Astrocyte of the hippocampus (primary cell): ENCODE results near the gene RABL2B.

Experiments
- DNase-seq: peaks from one replicate; pipeline ENCODE4 v3.0.0; 2011; ENCODE audit warnings: low read depth, low spot score

Gene RABL2B

DNA sequence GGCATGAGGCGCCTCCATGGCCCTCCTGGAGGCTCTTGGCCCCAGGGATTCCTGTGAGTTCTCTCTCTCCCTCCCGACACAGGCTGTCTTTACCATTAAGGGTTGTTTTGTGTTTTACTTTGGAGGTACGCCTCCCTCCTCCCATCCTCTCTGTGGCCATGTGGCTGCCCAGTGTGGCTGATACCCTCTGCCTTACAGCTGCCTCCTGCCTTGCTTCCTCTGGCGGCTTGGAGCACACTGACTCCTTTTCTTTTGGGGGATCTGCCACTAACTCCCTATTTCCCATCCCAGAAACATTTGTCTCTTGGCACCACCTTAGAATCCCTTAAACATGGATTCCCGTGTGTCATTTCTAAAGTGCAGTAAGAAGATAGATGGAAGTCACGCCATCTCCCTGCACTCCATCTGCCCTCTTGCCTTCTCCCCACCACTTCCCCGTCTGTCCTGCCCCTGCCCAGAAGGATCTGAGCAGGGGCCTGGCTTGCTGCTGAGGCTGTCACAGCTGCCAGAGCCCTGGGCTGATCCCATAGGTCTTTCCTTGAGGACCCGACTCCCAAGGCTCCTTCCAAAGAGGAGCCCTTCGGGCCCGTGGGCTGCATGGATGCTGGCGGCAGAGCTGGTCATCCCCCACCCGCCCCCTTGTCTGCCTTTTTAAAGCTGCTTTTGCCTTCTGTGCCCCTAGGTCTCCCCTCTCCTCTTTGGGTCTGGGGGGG, 60.6 kb downstream of the RABL2B start:
- no peak for DNase-seq

DNA sequence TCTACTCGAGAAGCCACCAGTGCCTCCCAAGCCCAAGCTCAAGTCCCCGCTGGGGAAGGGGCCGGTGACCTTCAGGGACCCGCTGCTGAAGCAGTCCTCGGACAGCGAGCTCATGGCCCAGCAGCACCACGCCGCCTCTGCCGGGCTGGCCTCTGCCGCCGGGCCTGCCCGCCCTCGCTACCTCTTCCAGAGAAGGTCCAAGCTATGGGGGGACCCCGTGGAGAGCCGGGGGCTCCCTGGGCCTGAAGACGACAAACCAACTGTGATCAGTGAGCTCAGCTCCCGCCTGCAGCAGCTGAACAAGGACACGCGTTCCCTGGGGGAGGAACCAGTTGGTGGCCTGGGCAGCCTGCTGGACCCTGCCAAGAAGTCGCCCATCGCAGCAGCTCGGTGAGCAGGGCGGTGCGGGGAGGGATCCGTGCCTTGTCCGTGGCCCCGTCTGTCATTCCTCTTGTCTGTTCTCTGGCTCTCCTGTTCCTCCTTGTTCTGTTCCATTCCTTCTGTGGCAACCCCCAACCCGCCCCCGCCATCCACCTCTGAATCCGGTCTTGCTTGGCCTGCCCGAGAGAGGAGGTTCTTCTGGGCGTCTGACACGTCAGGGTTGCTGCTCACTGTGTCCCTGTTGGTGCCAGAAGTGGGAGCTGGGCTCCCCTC, 61.3 kb downstream of the RABL2B start:
- no peak for DNase-seq

DNA sequence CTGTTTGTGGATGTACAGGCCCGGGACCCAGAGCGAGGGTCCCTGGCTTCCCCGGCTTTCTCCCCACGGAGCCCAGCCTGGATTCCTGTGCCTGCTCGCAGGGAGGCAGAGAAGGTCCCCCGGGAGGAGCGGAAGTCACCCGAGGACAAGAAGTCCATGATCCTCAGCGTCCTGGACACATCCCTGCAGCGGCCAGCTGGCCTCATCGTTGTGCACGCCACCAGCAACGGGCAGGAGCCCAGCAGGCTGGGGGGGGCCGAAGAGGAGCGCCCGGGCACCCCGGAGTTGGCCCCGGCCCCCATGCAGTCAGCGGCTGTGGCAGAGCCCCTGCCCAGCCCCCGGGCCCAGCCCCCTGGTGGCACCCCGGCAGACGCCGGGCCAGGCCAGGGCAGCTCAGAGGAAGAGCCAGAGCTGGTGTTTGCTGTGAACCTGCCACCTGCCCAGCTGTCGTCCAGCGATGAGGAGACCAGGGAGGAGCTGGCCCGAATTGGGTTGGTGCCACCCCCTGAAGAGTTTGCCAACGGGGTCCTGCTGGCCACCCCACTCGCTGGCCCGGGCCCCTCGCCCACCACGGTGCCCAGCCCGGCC, 62.1 kb downstream of the RABL2B start:
- no peak for DNase-seq

DNA sequence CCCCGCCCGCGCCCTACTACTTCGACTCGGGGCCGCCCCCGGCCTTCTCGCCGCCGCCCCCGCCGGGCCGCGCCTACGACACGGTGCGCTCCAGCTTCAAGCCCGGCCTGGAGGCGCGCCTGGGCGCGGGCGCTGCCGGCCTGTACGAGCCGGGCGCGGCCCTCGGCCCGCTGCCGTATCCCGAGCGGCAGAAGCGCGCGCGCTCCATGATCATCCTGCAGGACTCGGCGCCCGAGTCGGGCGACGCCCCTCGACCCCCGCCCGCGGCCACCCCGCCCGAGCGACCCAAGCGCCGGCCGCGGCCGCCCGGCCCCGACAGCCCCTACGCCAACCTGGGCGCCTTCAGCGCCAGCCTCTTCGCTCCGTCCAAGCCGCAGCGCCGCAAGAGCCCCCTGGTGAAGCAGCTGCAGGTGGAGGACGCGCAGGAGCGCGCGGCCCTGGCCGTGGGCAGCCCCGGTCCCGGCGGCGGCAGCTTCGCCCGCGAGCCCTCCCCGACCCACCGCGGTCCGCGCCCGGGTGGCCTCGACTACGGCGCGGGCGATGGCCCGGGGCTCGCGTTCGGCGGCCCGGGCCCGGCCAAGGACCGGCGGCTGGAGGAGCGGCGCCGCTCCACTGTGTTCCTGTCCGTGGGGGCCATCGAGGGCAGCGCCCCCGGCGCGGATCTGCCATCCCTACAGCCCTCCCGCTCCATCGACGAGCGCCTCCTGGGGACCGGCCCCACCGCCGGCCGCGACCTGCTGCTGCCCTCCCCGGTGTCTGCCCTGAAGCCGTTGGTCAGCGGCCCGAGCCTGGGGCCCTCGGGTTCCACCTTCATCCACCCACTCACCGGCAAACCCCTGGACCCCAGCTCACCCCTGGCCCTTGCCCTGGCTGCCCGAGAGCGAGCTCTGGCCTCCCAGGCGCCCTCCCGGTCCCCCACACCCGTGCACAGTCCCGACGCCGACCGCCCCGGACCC, 62.9 kb downstream of the RABL2B start:
- peak; percentile 44 for DNase-seq

DNA sequence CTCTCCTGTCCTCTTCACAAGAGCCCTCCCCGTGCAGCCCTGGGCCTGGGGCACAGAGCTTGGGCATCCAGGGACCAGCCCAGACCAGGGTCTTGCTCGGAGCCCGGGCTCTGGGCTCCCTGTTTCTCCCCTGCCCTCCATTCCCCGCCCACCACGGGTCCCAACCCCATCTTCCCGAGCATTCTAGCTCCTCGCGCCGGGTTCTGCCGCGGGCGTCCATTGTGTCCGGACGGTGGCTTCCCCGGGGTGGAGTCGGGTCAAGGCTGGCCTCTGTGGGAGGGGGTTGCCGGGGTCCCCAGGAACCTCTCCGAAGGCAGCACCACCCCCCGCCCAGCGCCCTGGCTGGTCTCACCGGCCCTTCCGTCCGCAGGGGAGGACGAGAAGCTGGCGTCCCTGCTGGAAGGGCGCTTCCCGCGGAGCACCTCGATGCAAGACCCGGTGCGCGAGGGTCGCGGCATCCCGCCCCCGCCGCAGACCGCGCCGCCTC, 63.6 kb downstream of the RABL2B start:
- no peak for DNase-seq

DNA sequence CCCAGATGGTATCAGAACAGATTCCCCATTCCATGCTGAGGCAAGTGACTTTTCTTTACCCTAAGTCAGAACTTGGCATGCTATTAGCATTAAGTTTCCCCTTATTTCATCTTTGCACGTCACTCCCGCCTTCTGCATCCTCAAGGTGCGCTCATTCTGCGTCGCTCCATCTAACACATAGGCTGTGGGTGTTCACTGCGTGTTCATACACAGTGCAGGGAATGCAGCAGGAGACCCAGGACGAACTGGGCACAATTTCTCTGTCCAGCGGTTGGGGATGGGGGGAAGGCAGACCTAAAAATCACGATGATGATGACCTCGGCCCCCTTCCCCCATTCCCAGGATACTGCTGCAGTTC, 65.1 kb downstream of the RABL2B start:
- DNase-seq, result no peak

DNA sequence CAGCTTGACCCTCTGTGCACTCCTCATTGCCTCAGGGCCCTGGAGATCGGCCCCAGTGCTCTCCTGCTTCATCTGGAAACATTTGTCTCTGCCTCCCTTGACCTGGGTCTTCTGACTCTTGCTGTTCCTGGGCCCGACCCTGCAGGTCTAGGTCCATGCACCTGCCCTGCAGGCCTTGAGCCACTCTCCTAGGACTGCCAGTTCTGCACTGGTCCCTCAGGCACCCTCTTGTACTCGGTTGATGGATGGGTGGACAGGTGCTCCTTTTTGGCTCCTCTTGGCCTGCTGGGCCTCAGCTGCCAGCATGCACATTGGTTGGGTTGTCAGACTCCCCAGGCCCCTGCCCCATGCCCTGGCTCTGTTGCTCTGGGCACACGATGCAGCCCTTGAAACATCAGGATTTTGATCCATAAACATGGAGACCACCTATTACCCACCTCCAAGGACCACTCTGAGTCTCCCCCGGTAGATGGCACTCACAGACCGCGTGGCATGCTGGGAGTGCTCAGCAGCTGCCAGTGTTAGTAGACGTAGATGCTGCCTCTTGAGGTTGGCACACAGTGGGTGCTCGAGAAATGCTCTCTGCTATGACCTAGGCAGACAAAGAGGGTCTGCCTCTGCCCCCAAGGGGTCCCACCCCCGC, 65.6 kb downstream of the RABL2B start:
- no peak for DNase-seq
